A204.1 (cell line): ENCODE data around the gene ENG.
"Not testable (repeated sequence)": the region's sequence is repeated elsewhere in the genome, so short reads cannot be mapped to it uniquely, and the experiment has no call there.

Experiments
- FAIRE-seq: peaks from 2 replicates; lab custom pipeline; 2012; peaks lifted over from hg19 to GRCh38; lab: Jason Lieb, UNC

The ENG gene

GRCh38 chr9:127841087-127841835, 13.2 kb downstream of the ENG start:
- no peak for FAIRE-seq

- no peak for FAIRE-seq
Observed at GRCh38 chr9:127838375-127839078, 15.9 kb downstream of the ENG start.

- no peak for FAIRE-seq
Observed at GRCh38 chr9:127837346-127837745, 17.1 kb downstream of the ENG start.

GRCh38 chr9:127836561-127836960, 17.9 kb downstream of the ENG start:
- FAIRE-seq: not testable (repeated sequence)

- no peak for FAIRE-seq
Observed at GRCh38 chr9:127835991-127836516, 18.4 kb downstream of the ENG start.

- no peak for FAIRE-seq
Observed at GRCh38 chr9:127833555-127833954, 20.9 kb downstream of the ENG start.

- FAIRE-seq: no peak
Observed at GRCh38 chr9:127832248-127832647, 22.2 kb downstream of the ENG start.

GRCh38 chr9:127829205-127829906, 25.1 kb downstream of the ENG start:
- no peak for FAIRE-seq

- no peak for FAIRE-seq
Observed at GRCh38 chr9:127828262-127829031, 26.0 kb downstream of the ENG start.

- no peak for FAIRE-seq
Observed at GRCh38 chr9:127826253-127826913, 28.1 kb downstream of the ENG start.

- no peak for FAIRE-seq
Observed at GRCh38 chr9:127825319-127826051, 29.0 kb downstream of the ENG start.

GRCh38 chr9:127822108-127822507, 32.4 kb downstream of the ENG start:
- FAIRE-seq: no peak

GRCh38 chr9:127818574-127818973, 35.9 kb downstream of the ENG start:
- no peak for FAIRE-seq

GRCh38 chr9:127817881-127818434, 36.5 kb downstream of the ENG start:
- no peak for FAIRE-seq

GRCh38 chr9:127816728-127817127, 37.7 kb downstream of the ENG start:
- FAIRE-seq: no peak

GRCh38 chr9:127816362-127816725, 38.1 kb downstream of the ENG start:
- FAIRE-seq: no peak

GRCh38 chr9:127815512-127816361, 38.7 kb downstream of the ENG start:
- FAIRE-seq: no peak

GRCh38 chr9:127814619-127815511, 39.6 kb downstream of the ENG start:
- no peak for FAIRE-seq
